HG02642 (cell line): Measurements from ENCODE around the gene CCN5.
"Not testable (repeated sequence)": the region's sequence is repeated elsewhere in the genome, so short reads cannot be mapped to it uniquely, and the experiment has no call there.

Experiments
- ATAC-seq: cut with Tn5 transposase; IDR thresholded peaks from one replicate; pipeline ENCODE4 v1.9.1; 2021; ENCODE audit warnings: mild to moderate bottlenecking; ENCODE audit not compliant: unreplicated experiment, poor library complexity

CCN5 gene

GRCh38 chr20:44714701-44715498, at the start of gene CCN5:
TSS of gene CCN5 (plus strand) at chr20:44715369. CDS start at chr20:44715391, 22 bp downstream.
- ATAC-seq, result no peak

GRCh38 chr20:44666066-44666465, 49.1 kb upstream of the CCN5 start:
- no peak for ATAC-seq

- ATAC-seq, result not testable (repeated sequence)
These were observed 44.3 kb upstream of the CCN5 start for GRCh38 chr20:44670851-44671250.

- not testable (repeated sequence) for ATAC-seq
These were observed 43.6 kb upstream of the CCN5 start for GRCh38 chr20:44671541-44671940.

GRCh38 chr20:44672318-44672902, 42.8 kb upstream of the CCN5 start:
- ATAC-seq, result not testable (repeated sequence)

GRCh38 chr20:44678242-44678641, 36.9 kb upstream of the CCN5 start:
- ATAC-seq, result no peak

GRCh38 chr20:44678990-44679611, 36.1 kb upstream of the CCN5 start:
- ATAC-seq, result no peak

- no peak for ATAC-seq
These were observed 33.2 kb upstream of the CCN5 start for GRCh38 chr20:44681796-44682566.

- no peak for ATAC-seq
These were observed 31.7 kb upstream of the CCN5 start for GRCh38 chr20:44683263-44684046.

- no peak for ATAC-seq
These were observed 30.9 kb upstream of the CCN5 start for GRCh38 chr20:44684047-44684967.

GRCh38 chr20:44686934-44687333, 28.2 kb upstream of the CCN5 start:
- no peak for ATAC-seq

- ATAC-seq, result no peak
These were observed 27.0 kb upstream of the CCN5 start for GRCh38 chr20:44688053-44688625.

GRCh38 chr20:44689809-44690208, 25.4 kb upstream of the CCN5 start:
- no peak for ATAC-seq

GRCh38 chr20:44690781-44691423, 24.3 kb upstream of the CCN5 start:
- no peak for ATAC-seq

GRCh38 chr20:44691424-44692423, 23.4 kb upstream of the CCN5 start:
- no peak for ATAC-seq

GRCh38 chr20:44692932-44693480, 22.2 kb upstream of the CCN5 start:
- no peak for ATAC-seq

GRCh38 chr20:44693627-44694026, 21.5 kb upstream of the CCN5 start:
- ATAC-seq, result no peak
